Lower leg skin (tissue), 4 donors: ENCODE results near the gene ARPC1A. TPM values are rescaled to one million over a fixed set of nuclear protein-coding genes. Genes with fewer than 3 reads are reported as not detected.

Experiments used
- DNase-seq, 2 donors: peaks; one replicate each; pipeline ENCODE4 v3.0.0-alpha.2; 2019; ENCODE audit warnings: low spot score in 2 of 2
- H3K4me3 ChIP-seq: fragments of 200-600 bp; sonication (generic); 2 replicates; pipeline ENCODE4 v1.5.1; 2017; ENCODE audit warnings: mild to moderate bottlenecking, low read depth; ENCODE audit not compliant: poor library complexity, severe bottlenecking
- CTCF ChIP-seq, 3 donors: fragments of 450-650 bp; IDR thresholded peaks; one replicate each; pipeline ENCODE4 v1.5.1; 2016; ENCODE audit warnings: antibody characterized with exemption in 3 of 3, mild to moderate bottlenecking in 3 of 3, moderate library complexity in 2 of 3
- POLR2A ChIP-seq, 2 donors: fragments of 450-650 bp; IDR thresholded peaks; one replicate each; pipeline ENCODE4 v1.6.1; 2016 to 2017; ENCODE audit warnings: antibody characterized with exemption in 2 of 2, mild to moderate bottlenecking in 1 of 2, moderate library complexity in 1 of 2
- WGBS, 2 donors: methylation state at CpG; one replicate each; pipeline ENCODE4 v1.1.5; 2018; 5-methylcytosine and 5-hydroxymethylcytosine counted together
- intact Hi-C: fragments of 100-400 bp; cut with DNase I; formaldehyde crosslinking; loops from one replicate; pipeline ENCODE4 v1.15.0; 2023; ENCODE audit warnings: low total_unique reads
- total RNA-seq, 4 donors: library from RNA; depleted of rRNA; stranded (reverse); fragments of >200 nt; gene quantifications; one replicate each; pipeline ENCODE4 v1.1.0, GENCODE V29; 2016

Gene ARPC1A
- total RNA-seq, 4 donors from 2014 or later: 108 to 140 (median 123) TPM

DNA sequence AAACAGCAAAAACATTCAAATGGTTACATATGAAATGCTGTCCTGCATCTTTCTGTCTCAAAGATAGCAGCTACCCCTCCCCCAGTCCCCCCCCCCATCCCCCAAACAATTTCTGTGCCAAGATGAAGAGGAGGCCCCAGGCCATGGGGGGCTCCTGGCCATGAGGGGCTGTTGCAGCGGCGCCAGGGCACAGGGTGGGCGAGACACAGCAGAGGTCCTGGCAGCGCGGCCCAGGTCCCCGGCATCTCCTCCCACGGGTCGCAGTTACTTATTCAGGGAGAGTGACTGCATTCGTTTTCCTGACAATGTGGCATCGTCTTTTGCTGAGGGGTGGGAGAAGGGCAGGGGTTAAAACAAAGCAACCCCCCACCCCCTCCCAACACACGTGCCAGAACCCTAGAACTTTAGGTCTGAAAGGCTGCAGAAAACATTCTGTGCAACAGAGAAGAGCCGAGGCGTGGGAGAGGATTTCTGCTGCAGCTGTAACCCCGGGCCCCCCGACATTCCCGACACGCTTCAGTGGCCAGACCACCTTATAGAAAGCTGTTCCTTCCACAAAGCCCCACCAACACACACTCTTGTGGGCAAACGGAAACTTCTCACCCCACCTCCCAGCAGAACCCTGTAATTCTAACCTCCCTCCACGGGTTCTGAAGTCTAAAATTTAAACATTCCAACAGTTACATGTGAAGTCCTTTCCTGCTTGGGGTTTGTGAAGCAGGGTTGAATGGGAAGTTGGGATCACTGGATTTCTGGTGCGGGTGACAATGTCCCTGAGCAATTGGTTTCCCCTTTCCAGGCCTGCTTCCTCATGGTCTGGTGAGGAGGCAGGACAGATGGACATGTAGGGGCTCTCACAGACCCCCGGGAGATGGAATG lies 71.0 kb downstream of the ARPC1A start:
- intact Hi-C loops: no loop called here
- TF ChIP-seq CTCF (IDR thresholded peaks at IDR 0.05) (no peak), POLR2A (IDR thresholded peaks at IDR 0.05) (no peak)
- DNase-seq: no peak
- no peak overlapping the region for H3K4me3 ChIP-seq
- 80 to 83% methylated on average over 21 of the region's 21 CpGs for WGBS, 2 donors

DNA sequence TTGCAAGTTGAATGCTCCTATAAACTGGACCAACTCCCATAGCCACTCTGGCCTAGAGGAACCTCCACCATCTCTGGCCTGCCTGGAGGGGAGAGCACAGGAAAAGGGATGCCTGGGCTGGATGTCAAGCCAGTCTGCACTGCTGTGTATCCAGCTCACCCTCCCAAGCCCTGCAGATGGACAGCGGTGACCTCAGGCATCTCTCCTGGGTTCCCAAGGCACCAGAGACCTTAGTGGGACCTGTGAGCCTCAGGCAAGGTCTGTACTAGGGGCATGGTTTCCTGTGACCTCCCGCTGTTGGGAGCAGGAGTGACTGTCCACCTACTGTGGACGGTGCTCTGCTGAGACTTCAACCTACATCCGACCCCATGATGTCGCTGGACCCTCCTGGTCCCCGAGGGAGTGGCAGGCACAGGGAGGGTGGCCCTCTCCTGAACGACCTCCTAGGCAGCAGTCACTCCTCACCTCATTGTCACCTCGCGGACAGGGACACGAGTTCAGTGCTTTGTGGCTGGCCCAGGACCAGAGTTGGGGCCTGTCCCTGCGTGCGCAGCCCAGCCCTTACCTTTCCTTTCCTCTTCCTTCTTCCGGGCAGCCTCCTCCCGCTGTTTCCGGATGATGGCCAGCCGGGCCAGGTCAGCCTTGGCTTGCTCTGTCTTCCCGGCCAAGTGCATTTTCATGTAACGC lies 71.7 kb downstream of the ARPC1A start:
- 72 to 83% methylated on average over 16 to 18 of the region's 18 CpGs for WGBS, 2 donors
- H3K4me3 ChIP-seq: no peak overlapping the region
- intact Hi-C loops: no loop called here
- no peak for DNase-seq
- TF ChIP-seq POLR2A (IDR thresholded peaks at IDR 0.05): no peak
- TF ChIP-seq CTCF (IDR thresholded peaks at IDR 0.05): no peak

GRCh38 chr7:99398891-99399445 lies 73.3 kb downstream of the ARPC1A start:
- no peak overlapping the region for H3K4me3 ChIP-seq
- WGBS, 2 donors: 73 to 76% methylated on average over 5 of the region's 5 CpGs
- intact Hi-C loops: no loop called here
- no peak for DNase-seq
- TF ChIP-seq CTCF (IDR thresholded peaks at IDR 0.05) (no peak), POLR2A (IDR thresholded peaks at IDR 0.05) (no peak)

DNA sequence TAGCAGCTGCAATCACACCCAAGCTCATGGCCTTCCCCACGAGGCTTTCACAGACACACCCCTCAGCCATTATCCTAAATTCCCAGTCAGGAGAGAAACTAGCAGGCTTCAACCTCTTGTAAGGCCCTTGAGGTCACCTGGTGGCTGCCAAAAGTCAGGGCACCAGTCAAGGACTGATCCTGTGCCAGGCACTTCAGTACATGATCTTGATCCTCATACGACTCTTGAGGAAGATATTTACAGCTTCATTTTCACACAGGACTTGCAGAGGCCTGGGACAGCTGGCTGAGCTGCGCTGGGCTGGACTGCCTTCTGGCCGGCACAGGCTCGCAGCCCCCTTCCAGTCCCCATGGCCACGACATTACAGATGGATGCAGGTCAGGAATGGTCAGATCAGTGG lies 73.9 kb downstream of the ARPC1A start:
- no peak overlapping the region for H3K4me3 ChIP-seq
- intact Hi-C loops: no loop called here
- no peak for TF ChIP-seq CTCF (IDR thresholded peaks at IDR 0.05)
- no peak for TF ChIP-seq POLR2A (IDR thresholded peaks at IDR 0.05)
- no peak for DNase-seq
- 78 to 84% methylated on average over 6 of the region's 6 CpGs for WGBS, 2 donors

DNA sequence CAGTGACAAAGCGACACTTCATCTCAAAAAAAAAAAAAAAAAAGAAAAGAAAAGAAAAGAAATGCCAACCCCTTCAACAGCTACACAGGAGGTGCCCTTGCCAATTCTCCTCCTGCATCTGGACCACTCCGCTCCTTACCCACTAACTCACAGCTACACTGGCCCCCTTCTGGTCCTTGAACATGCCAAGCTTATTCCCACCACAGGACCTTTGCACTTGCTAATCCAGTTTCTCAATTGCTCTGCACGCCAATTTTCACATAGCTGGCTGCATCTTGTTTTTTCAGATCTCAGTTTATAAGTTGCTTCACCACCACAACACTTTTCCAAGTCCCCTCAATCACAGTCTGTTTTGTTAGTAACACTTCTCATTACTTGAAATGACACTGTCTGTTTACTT lies 77.2 kb downstream of the ARPC1A start:
- DNase-seq: no peak
- intact Hi-C loops: no loop called here
- no peak for TF ChIP-seq CTCF (IDR thresholded peaks at IDR 0.05)
- TF ChIP-seq POLR2A (IDR thresholded peaks at IDR 0.05): no peak
- H3K4me3 ChIP-seq: no peak overlapping the region
- 94 to 99% methylated on average over 3 of the region's 3 CpGs for WGBS, 2 donors
